OCI-LY7 (cell line): Measurements from ENCODE around the gene WDR41. TPM values are rescaled to one million over a fixed set of nuclear protein-coding genes. Genes with fewer than 3 reads are reported as not detected.

ENCODE experiments used
- BruUV-seq: library from RNA; stranded (reverse); fragments of 400-500 nt; replicated peaks from 2 replicates; lab custom pipeline; 2021; lab: Mats Ljungman, UMichigan
- CTCF ChIA-PET: fragments of 300-600 bp; sonication (Branson Sonifier 250); formaldehyde crosslinking; loops from one replicate; lab custom pipeline; 2022; ENCODE audit warnings: antibody characterized with exemption; ENCODE audit not compliant: unreplicated experiment; lab: Charles Lee
- POLR2A ChIA-PET: fragments of 300-600 bp; sonication (Branson Sonifier 250); formaldehyde crosslinking; loops from one replicate; lab custom pipeline; 2022; ENCODE audit warnings: antibody characterized with exemption; lab: Charles Lee
- DNase-seq: peaks from one replicate; pipeline ENCODE4 v3.0.0-alpha.2; 2015; ENCODE audit warnings: low spot score
- H2AFZ ChIP-seq: fragments of 200-600 bp; sonication (generic), shearing (Covaris generic); 2 replicates; pipeline ENCODE4 v1.6.1; 2014; ENCODE audit warnings: mild to moderate bottlenecking, antibody characterized with exemption, low read length, moderate library complexity
- H3K27ac ChIP-seq: fragments of 200-600 bp; sonication (generic); 2 replicates; pipeline ENCODE4 v1.5.1; 2014; ENCODE audit warnings: mixed run types, low read depth, mild to moderate bottlenecking, moderate library complexity, low read length, inconsistent platforms; ENCODE audit not compliant: poor library complexity, severe bottlenecking
- H3K36me3 ChIP-seq: fragments of 200-600 bp; sonication (generic); 2 replicates; pipeline ENCODE4 v1.6.1; 2014; ENCODE audit warnings: mild to moderate bottlenecking, antibody characterized with exemption, low read length, moderate library complexity, mixed read lengths; ENCODE audit not compliant: insufficient read depth
- H3K4me1 ChIP-seq: fragments of 200-600 bp; sonication (generic); 2 replicates; pipeline ENCODE4 v1.5.1; 2014; ENCODE audit warnings: mild to moderate bottlenecking, low read length; ENCODE audit not compliant: insufficient read depth, poor library complexity, severe bottlenecking
- H3K4me2 ChIP-seq: fragments of 200-600 bp; sonication (generic); 2 replicates; pipeline ENCODE4 v1.6.1; 2014; ENCODE audit warnings: mild to moderate bottlenecking, low read length
- H3K4me3 ChIP-seq: fragments of 200-600 bp; sonication (generic); 2 replicates; pipeline ENCODE4 v1.5.1; 2014; ENCODE audit warnings: mild to moderate bottlenecking, low read depth, low read length; ENCODE audit not compliant: poor library complexity, severe bottlenecking
- H3K79me2 ChIP-seq: fragments of 200-600 bp; sonication (generic); 2 replicates; pipeline ENCODE4 v1.6.1; 2016; ENCODE audit warnings: low read depth, mild to moderate bottlenecking, low read length, moderate library complexity, mixed read lengths; ENCODE audit not compliant: insufficient read depth
- H3K9me2 ChIP-seq: fragments of 200-600 bp; sonication (generic); 2 replicates; pipeline ENCODE4 v1.6.1; 2016; ENCODE audit warnings: mild to moderate bottlenecking, low read length, mixed read lengths; ENCODE audit not compliant: insufficient read depth
- H3K9me3 ChIP-seq: fragments of 200-600 bp; sonication (generic); 2 replicates; pipeline ENCODE4 v1.6.1; 2014; ENCODE audit warnings: mild to moderate bottlenecking, mixed run types, low read length, mixed read lengths
- H4K20me1 ChIP-seq: fragments of 200-600 bp; sonication (generic); 2 replicates; pipeline ENCODE4 v1.6.1; 2014; ENCODE audit warnings: mild to moderate bottlenecking, antibody characterized with exemption, low read length, moderate library complexity, mixed read lengths; ENCODE audit not compliant: insufficient read depth
- CTCF ChIP-seq: fragments of 200-600 bp; sonication (generic); conservative IDR thresholded peaks from 2 replicates; pipeline ENCODE4 v1.5.1; 2014; ENCODE audit warnings: mild to moderate bottlenecking, antibody characterized with exemption, low read length, moderate library complexity, mixed read lengths
- EZH2phosphoT487 ChIP-seq: fragments of 200-600 bp; sonication (generic); IDR thresholded peaks from 2 replicates; pipeline ENCODE4 v1.6.1; 2018; ENCODE audit warnings: low read depth, borderline replicate concordance, mild to moderate bottlenecking, mixed run types, antibody characterized with exemption, low read length, moderate library complexity, mixed read lengths
- intact Hi-C: fragments of 100-400 bp; cut with micrococcal nuclease; formaldehyde crosslinking; loops from one replicate; pipeline ENCODE4 v1.10.0; 2022; ENCODE audit not compliant: unreplicated experiment
- total RNA-seq, 2 experiments: library from RNA; depleted of rRNA in 1 of 2; stranded (reverse); fragments of >200 nt in 1 of 2; shearing (Covaris generic) in 1 of 2; gene quantifications; 2 replicates each; pipeline ENCODE4 v1.2.3, GENCODE V29; 2014 to 2022

Gene WDR41
- total RNA-seq, 2 experiments from 2014 or later, result 75.1 to 80.2 TPM

GRCh38 chr5:77419644-77420582 is 72.2 kb downstream of the WDR41 start:
- DNase-seq, result no peak
- Histone ChIP-seq H3K4me3 (no peak overlapping the region), H3K9me2 (no peaks in the 10 kb centered on the region), H3K36me3 (no peaks in the 10 kb centered on the region), H3K79me2 (no peaks in the 10 kb centered on the region), H3K4me1 (no peaks in the 10 kb centered on the region), H2AFZ (no peak overlapping the region), H3K9me3 (no peaks in the 10 kb centered on the region), H4K20me1 (no peaks in the 10 kb centered on the region), H3K27ac (no peak overlapping the region), H3K4me2 (no peak overlapping the region)
- intact Hi-C loops, result no loop called here
- ChIA-PET CTCF (no interaction called here), POLR2A (interaction anchor here (0.5 to 2.3 kb wide), 2 partner anchors 8 to 65 kb away, joined by 4 to 5 read pairs; no protein-coding TSS in a partner anchor)
- no peak for TF ChIP-seq EZH2phosphoT487
- TF ChIP-seq CTCF, result no peak
- no TSS peak for BruUV-seq

- BruUV-seq, result no TSS peak
- intact Hi-C loops, result no loop called here
- Histone ChIP-seq H3K4me2 (no peak overlapping the region), H3K27ac (no peak overlapping the region), H3K9me3 (no peaks in the 10 kb centered on the region), H2AFZ (no peak overlapping the region), H3K36me3 (no peaks in the 10 kb centered on the region), H3K4me3 (no peak overlapping the region), H4K20me1 (no peaks in the 10 kb centered on the region), H3K4me1 (no peaks in the 10 kb centered on the region), H3K79me2 (no peaks in the 10 kb centered on the region), H3K9me2 (no peaks in the 10 kb centered on the region)
- no peak for DNase-seq
- CTCF ChIA-PET, result interaction anchor here (0.5 kb wide), 1 partner anchor 187 kb away, joined by 3 read pairs; no protein-coding TSS in a partner anchor
- POLR2A ChIA-PET, result interaction anchor here (0.5 to 2.3 kb wide), 3 partner anchors 9 to 66 kb away, joined by 3 to 5 read pairs (median 4); no protein-coding TSS in a partner anchor
- no peak for TF ChIP-seq EZH2phosphoT487
- no peak for TF ChIP-seq CTCF
These were observed 73.2 kb downstream of the WDR41 start for GRCh38 chr5:77418601-77419581.
